GM12892 (cell line): ENCODE results near the gene LCOR.

Experiments
- POLR2A ChIP-seq: IDR thresholded peaks from 2 replicates; pipeline ENCODE4 v1.6.1; 2011; ENCODE audit warnings: low read depth, low read length, control low read depth
- TAF1 ChIP-seq: IDR thresholded peaks from 2 replicates; pipeline ENCODE4 v1.6.1; 2011; ENCODE audit warnings: low read depth, mild to moderate bottlenecking, control low read depth, low read length, borderline replicate concordance

DNA sequence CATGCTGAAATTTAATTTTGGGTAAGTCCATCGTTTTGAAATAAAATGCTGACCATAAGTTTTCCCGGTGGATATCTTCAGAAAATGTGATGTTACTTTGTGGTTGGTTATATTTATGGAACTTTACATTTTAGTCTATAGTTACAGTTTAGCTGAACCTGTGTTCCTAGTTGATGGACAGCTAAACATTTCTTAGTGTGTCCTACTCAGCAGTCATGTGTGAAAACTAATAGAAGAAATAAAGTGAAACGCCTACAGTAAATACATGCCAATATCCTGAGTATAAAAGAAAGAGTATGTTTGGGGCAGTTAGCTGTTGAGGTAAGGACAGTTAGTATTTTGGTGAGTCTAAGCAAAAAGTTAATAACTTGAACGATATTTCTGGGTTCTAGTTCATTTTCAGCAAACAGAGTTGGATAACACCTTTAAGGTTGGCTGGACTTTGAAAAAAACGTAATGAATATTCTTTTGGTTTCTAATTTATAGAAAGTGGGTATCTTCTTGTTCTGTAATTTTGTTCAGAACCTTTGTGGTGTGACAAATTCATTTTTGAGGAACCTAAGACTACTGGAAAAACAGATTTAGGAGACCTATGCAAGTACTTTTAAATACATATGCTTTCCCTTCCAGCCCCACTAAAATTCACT is 28.7 kb downstream of the LCOR start:
- no peak for TF ChIP-seq TAF1
- no peak for TF ChIP-seq POLR2A
